Superior temporal gyrus (tissue), 1 donor: ENCODE results near the gene ADAMTSL1.

Experiments used
- DNase-seq: peaks from one replicate; pipeline ENCODE4 v3.0.0-alpha.2; 2016; ENCODE audit errors: extremely low spot score

The ADAMTSL1 gene, protein sequence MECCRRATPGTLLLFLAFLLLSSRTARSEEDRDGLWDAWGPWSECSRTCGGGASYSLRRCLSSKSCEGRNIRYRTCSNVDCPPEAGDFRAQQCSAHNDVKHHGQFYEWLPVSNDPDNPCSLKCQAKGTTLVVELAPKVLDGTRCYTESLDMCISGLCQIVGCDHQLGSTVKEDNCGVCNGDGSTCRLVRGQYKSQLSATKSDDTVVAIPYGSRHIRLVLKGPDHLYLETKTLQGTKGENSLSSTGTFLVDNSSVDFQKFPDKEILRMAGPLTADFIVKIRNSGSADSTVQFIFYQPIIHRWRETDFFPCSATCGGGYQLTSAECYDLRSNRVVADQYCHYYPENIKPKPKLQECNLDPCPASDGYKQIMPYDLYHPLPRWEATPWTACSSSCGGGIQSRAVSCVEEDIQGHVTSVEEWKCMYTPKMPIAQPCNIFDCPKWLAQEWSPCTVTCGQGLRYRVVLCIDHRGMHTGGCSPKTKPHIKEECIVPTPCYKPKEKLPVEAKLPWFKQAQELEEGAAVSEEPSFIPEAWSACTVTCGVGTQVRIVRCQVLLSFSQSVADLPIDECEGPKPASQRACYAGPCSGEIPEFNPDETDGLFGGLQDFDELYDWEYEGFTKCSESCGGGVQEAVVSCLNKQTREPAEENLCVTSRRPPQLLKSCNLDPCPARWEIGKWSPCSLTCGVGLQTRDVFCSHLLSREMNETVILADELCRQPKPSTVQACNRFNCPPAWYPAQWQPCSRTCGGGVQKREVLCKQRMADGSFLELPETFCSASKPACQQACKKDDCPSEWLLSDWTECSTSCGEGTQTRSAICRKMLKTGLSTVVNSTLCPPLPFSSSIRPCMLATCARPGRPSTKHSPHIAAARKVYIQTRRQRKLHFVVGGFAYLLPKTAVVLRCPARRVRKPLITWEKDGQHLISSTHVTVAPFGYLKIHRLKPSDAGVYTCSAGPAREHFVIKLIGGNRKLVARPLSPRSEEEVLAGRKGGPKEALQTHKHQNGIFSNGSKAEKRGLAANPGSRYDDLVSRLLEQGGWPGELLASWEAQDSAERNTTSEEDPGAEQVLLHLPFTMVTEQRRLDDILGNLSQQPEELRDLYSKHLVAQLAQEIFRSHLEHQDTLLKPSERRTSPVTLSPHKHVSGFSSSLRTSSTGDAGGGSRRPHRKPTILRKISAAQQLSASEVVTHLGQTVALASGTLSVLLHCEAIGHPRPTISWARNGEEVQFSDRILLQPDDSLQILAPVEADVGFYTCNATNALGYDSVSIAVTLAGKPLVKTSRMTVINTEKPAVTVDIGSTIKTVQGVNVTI (N-terminal part only)

DNA sequence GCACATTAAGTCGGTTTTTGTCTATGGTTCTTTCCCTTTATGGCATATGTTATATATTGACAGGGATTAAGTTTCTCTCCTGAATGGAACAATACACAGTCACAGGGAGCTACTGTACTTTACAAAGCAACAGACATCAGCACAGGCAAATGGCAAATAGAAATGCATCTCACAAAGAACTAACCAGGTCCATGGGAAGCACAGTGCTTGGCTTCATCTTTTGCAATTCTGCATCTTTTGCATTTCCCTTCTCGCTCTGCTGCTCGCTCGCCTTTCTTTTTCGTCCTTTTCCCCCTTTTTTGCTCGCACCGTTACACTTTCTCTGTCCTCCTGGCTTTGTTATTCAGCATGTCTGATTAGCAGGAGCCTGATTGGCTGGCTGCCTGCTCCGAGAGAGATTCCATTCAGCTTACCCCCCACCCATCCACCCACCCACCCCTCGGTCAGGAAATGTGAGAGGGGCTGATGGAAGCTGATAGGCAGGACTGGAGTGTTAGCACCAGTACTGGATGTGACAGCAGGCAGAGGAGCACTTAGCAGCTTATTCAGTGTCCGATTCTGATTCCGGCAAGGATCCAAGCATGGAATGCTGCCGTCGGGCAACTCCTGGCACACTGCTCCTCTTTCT is at the start of gene ADAMTSL1:
ADAMTSL1 (plus strand) TSS at position 502 of the 628 bp plus-strand sequence; CDS start at position 582, 80 bp downstream.
- DNase-seq: peak; percentile 47

DNA sequence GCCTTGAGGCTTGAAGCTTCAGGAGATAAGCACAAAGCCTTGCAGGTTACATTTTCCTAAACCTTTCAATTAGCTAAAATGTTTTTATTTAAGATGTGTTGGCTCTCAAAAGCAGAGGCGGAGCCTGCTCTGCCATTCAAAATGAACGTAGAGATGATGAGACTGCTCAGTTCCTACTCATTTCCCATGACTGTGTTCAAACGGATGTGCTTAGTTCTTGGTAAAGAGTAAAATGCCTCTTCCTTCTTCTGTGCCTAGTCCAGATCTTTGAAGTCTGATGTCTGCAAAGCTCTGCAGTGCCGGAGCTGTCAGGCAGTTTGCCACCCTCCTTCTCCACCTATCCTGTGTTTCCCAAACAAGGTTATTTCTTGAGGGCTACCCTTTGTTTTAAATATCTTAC is 46.3 kb upstream of the ADAMTSL1 start:
- DNase-seq: no peak

DNA sequence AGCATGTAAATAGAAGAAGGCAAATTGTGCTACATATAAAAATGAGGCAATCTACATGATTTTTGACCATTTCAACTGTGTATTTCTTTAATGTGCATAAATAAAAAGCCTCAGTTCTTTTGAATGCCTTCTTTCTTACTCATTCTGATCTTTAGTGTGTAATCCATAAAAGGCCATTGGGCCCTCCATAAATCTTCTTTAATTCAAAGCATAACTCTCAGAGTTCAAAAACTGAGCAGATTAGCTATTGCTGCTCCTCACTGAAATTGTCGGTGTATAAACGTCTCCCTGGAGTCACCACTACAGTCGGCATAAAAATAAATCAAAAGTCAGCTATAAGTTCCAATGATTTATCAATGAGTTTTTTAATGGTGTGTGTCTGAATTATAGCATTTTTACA is 45.3 kb upstream of the ADAMTSL1 start:
- no peak for DNase-seq

DNA sequence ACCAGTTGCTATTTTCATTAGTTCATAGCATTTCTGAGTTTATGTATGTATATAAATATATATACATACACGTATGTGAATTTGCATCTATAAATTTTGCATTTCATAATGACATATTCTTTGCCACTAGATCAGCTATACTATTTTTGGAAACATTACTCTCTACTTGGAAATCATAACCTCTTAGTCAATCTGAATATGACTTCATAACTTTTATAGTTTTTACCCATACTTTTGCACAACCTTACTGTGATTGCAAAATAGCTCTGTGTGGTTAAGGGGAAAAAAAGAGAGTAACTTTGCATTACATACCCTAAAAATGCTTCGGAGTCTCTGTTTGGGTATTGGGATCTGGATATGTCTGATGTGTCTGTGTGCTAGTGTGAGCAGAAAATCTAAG is 44.9 kb upstream of the ADAMTSL1 start:
- no peak for DNase-seq

DNA sequence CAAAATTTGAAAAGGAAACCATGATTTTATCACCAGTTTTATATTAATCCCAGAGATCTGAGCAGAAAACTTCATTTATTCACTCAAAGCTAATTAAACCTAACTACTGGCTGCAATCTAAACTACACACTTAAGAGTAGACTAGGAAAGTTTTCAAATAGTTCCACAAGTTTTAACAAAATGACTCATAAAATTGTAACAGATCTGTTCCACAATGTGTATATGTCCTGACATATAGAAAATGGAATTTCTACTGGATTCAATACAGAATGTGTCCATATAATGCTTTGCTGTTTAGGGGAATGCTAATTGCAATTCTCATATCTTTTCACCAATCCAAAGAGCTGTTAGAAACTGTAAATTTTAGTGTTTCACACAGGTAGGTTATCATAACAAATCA is 40.3 kb upstream of the ADAMTSL1 start:
- DNase-seq: no peak

DNA sequence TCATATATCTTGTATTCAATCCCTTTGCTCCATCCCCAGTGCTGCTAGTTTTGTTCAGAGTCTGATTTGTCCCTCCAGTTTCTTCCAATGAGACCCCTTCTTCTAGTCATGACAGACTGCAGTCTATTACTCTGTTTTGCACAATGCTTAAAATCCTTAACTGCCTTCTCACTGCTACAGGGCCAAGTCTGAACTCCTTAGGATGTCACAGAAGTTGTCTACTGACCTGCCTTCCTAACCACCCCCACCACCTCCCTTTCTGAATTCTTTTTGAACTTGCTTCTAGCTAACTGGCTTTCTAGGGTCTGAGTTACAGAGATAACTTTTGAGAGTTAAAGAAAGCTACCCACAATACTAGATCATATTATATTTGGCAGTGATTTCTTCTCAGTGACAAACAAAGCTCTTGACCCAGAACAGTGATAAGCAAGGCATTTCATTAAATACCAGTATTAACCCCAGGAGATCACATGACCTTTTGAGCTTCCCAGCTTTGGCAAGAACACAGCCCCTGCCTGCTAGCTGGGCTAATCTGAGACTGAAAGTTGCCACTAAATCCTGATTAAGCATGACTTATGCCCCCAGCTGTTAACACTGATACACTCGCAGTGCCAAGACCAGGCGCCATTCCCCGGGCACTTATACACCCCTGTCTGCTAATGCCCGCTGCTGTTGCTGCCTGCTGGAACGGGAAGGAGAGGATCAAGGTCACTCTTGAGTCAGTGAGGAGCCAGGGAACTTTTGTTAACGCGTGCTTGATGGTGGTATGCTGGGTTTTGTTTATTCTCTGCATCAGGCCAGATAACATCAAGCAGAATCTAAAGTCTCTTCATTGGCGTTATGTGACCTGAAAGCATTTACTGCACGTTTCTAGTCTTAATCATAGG is 36.4 kb upstream of the ADAMTSL1 start:
- no peak for DNase-seq

DNA sequence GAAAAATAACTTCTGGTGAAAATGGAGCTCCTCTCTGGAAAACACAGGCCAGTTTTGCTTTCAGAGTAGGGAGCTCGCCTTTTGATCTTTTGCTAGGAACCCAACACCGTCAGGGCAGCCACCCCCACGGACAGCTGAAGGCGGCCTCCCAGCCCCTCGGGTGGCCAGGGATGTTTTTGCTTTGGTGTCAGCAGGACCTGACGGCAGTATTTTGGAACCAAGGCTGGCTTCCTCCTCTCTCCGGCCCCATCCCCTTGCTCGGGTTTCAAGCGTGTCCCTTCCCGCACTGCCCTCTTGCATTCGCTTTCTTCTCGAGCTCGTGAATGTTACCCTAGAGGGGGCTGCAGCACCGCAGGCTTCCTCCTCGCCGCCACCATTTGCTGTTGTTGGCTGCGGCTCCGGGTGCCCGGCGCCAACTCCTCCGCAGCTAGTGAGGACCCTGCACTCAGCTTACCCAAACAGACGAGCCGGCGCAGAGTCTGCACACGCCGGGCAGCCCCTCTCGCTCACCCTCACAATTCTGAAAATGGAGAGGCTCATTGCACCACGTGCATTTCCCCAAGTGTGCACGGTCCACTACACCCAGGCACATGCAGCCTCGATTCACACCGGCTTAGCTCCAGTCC is 35.5 kb upstream of the ADAMTSL1 start:
- peak; percentile 51 for DNase-seq

DNA sequence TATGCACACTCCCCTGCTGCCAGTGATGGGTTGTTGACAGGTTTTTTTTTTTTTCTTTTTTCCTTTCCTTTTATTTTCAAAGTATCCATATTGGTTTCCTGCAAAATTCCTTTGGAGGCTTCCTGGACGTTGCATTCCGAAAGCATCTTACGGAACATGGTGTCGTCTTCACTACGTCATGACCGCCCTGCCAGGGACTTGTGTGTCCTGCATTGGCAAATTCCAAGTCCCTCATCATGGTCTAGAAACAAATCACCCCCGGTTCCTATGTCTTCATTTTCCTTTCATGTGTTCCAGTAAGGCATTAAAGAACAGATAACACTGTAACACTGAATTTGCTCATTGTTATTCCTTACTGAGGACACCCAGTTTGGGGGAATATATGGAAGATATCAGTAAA is 35.0 kb upstream of the ADAMTSL1 start:
- DNase-seq: no peak

DNA sequence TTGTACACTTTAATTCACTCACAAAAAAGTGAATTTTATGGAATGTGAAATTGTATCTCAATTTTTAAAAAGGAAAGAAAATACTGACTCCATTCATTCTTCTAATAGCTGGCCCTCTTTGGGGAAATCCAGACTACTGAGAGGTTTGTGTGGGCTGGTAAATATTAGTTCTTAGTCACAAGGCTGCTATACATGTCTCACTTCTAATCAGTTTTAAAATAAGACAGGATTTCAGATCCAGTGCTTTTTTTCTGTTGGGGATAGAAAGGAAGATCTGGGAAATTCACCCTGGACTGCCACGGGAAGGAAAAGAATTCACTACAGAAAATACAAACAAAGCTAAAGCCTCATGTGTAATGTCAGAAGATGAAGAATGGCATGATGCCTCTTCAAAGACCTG is 32.7 kb upstream of the ADAMTSL1 start:
- no peak for DNase-seq

DNA sequence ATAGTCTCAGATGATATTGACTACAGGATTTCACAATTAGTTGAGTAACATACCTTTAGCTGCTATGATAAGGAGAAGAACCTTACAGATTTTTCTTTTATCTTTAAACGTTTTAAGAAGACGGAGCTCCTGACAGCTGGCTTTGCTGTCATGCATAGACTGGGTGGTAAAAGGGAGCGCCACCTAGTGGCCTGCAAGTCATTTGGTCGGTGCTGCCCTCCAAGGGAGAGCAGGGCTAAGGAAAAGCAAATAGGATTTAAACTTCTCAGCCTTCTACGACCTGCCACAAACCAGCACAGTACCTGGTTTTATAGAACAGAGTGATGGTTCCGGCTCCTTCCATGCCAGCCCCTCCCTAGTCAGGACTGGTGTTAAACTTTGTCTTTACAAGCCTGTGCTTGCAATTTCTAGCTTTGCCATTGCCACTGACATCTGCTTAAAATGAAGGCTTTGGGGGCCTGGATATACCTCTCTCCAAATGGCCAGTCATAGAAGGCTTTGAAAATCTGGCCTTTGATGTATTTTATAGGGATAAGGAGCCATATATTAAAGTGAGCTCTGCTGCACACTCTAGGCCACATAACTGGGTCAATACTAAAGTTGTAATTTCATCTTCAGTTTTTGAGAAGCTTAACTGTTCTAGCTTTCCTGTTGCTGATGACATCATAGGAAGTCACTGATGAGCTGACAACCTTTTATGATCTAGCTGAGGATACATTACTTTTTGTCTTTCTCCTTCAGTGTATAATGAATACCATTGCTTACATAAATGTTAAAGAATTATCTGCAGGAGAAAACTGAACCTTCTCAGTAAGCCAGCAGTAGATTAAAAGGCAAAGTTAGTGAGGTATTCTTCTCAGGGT is 31.1 kb upstream of the ADAMTSL1 start:
- DNase-seq: peak; percentile 84

DNA sequence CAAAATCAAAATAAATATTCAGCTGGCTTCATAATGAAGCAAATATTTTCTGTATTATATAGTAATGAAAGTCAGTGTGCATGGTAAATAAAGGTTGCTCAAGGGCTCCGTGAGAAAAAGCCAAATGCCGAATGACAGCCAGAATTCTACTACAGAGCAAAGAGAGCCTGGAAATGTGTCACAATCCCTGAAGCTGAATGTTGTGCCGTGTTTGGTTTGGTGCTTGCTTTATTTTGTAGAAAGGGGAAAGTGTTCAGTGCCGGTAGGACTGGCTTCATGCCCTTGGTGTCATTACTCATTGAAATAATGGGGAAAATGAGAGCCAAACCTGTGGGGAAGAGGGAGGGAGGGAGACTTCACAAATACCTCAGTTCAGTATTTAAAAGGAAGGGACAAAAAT is 26.8 kb upstream of the ADAMTSL1 start:
- no peak for DNase-seq

DNA sequence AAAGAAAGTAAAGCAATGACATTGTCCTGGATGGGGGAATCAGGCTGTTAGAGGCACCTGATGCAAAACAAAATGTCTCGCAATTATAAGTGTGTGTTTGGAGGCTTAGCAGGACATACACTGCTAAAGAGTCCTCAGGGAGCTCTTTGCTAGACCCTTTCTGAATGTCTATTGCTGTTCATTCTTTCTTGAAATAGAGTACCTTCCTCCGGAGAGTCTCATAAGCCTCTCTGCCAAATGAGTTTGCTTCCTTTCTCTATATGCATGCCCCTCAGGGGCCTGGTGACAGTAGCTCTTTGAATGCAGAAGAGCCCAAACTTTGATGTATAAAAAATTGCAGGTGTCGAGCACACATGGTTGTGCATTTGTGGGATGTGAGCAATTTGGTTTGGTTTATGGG is 26.4 kb upstream of the ADAMTSL1 start:
- no peak for DNase-seq

DNA sequence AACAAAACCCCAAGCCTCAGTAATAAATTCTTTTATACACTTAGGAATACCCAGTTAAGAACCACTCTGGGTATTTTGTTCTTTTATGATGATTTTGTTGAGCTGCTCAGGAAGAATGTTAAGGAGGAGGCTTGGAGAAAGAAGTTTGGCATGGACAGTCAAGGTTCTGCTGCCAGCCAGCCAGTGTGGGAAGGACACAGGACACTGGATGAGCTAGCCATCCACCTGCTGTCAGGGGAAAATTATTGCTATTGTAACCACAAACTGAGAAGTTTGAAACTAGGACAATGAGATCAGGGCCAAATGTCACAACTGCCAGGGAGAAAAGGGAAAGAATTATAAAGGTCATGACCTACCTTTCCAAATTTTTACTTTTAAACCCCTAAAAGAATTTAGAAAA is 25.9 kb upstream of the ADAMTSL1 start:
- DNase-seq: no peak

DNA sequence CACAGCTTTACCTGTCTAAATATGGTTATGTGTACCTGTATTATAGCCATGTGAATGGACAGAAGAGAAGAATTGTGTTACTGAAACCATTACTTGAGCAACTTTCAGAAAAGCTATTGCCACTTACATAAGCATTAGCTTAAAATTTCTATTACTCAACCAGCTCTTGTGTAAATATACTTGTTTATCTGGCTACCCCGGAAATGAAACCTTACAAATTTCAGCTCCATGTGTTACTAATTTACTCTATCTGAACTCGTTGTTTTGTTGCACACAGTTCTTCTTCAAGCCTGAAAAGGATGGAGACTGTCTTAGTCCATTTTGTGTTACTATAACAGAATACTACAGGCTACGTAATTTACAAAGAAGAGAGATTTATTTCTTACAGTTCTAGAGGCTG is 22.5 kb upstream of the ADAMTSL1 start:
- no peak for DNase-seq

DNA sequence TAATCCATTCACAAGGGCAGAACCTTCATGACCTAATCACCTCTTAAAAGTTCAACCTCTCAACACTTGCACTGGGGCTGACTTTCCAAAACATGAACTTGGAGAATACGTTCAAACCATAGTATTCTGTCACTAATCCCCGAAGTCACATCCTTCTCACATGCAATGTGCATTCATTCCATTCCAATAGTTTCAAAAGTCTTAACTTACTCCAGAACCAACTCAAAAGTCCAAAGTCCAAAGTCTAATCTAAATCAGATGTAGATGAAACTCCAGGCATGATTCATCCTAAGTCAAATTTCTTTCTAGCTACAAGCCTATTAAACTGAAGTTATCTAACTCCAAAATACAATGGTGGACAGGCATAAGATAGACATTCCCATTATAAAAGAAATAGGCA is 21.7 kb upstream of the ADAMTSL1 start:
- DNase-seq: no peak

DNA sequence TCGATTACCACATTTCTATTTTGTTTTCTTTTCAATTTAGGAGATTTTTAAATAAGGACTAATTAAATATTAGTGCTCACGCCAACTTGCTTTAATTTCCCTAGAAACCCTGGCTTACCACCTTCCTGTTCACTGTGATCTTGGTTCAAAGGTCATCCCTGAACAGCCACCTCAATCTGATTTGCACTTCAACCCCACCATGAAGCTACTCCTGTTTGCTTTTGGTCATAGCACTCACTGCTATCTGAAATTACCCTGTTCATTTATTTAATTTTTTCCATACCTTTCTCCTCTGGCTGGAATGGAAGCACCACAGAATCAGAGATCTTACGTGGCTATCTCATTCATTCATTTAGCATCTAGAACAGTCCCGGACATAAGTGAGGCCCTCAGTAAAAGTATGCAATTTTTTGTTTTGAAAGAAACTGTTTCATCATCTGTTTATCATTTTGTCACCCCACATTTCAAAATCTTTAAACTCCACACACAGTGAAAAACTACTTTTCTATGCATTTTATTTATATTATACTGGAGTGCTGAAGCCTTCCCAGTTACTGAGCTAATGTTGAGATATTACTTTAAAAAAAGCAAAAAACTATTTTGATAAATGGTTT is 17.2 kb upstream of the ADAMTSL1 start:
- DNase-seq: no peak

DNA sequence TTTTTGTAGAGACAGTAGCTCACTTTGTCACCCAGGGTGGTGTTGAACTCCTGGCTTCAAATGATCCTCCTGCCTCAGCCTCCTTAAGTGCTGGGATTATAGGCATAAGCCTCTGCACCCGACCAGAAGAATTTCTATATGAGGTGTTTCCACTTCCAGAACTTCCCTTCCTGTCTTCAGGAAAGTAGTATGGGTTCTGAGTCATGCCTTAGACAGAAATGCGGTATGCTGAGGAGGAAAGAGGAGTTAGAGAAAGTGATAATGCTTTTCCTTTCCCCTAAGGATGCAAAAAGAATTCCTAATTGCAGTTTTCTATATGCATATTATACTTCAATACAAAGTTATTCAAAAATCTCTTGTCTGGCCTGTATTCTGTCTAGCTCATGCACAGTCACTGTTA is 16.4 kb upstream of the ADAMTSL1 start:
- no peak for DNase-seq

DNA sequence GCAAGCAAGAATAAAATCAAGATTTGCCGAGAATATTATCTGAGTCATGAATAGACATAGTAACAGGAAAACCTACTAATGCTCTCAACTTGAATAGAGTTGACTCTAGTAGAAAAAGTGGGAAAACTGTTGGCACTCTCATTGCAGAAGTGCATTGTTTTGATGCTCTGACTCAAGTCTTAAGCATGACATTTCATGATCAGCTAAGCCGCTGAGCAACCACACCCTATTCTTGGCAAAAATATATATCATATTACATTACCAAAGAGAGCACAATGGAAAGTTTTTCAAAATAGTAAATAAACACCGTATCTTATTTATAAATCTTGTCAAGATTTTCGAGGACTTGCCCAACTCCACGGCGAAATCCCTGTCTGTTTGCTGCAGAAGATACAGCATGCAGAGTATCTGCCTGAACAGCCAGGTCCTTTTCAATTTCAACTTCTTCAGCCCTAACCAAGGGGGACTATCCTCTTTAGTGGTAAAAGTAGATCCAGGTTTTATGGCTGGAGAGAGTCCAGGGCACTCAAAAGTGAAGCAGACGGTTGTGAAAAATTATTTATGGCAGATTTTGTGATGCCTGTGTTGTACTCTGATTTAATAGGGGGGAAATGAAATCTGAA is 13.9 kb upstream of the ADAMTSL1 start:
- DNase-seq: no peak
